ENCODE measurements around the gene RPS25. TPM values are rescaled to one million over a fixed set of nuclear protein-coding genes. Genes with fewer than 3 reads are reported as not detected.

The RPS25 gene
- total and polyA plus RNA-seq, 10 of the 15 experiments (the other 5 are each of a cell fraction or from before 2014, with no cell fraction given), result 886 to 3,746 (median 3,066) TPM

DNA sequence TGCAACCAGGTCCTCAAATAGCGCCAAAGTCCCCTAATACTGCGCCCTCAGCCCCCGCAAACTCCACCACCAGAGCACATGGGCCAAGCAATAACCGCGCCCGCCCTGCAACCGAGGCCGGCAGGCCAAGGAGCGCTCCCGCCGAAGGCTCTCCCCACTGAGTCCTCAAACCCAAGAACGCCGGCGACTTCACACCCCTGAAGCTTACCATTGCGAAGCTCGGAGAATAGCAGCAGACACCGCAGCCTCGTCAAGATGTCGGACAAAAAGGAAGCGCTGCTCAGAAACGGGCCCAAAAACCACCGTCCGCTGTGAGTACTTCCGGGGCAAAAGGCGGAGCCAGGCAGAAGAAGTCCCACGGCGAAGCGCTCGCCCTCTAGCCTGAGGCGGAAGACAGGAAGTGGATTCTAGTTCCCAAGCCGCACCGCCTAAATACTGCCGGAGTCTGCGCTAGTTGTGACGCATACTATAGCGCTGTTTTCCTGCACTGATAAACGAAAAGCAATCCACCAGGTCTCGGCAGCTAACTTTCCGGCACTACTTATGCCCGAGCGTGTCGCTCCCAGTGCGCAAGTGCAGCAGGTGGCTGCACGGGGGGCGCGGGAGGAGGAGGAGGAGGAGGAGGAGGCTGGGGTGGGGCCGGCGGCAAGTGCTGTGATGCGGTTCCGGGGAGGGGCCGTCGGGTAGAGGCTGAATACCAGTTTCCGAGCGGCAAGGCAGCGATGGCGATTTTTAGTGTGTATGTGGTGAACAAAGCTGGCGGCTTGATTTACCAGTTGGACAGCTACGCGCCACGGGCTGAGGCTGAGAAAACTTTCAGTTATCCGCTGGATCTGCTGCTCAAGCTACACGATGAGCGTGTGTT lies at the start of gene RPS25, which contains the start of gene TRAPPC4 (continued):
- TF ChIP-seq CEBPZ (IDR thresholded peaks at IDR 0.05; ENCODE audit: low read depth, low read length) (no peak), ZZZ3 (IDR thresholded peaks at IDR 0.05; ENCODE audit: control insufficient read depth, insufficient read length, low read depth) (no peak), EGR1 (IDR thresholded peaks at IDR 0.05; ENCODE audit: borderline replicate concordance in 1 of 2, low read depth in 2 of 2, low read length in 2 of 2) (peak in 1 of 2 experiments; percentile 73; a peak in 2 of 3 replicates), TARDBP (IDR thresholded peaks at IDR 0.05; ENCODE audit: borderline replicate concordance) (no peak), E4F1 (IDR thresholded peaks at IDR 0.05; ENCODE audit: borderline replicate concordance, partially characterized antibody) (peak; percentile 91), NR2C1 (IDR thresholded peaks at IDR 0.05) (peak; percentile 99)
- TF ChIP-seq, protein P1, sequence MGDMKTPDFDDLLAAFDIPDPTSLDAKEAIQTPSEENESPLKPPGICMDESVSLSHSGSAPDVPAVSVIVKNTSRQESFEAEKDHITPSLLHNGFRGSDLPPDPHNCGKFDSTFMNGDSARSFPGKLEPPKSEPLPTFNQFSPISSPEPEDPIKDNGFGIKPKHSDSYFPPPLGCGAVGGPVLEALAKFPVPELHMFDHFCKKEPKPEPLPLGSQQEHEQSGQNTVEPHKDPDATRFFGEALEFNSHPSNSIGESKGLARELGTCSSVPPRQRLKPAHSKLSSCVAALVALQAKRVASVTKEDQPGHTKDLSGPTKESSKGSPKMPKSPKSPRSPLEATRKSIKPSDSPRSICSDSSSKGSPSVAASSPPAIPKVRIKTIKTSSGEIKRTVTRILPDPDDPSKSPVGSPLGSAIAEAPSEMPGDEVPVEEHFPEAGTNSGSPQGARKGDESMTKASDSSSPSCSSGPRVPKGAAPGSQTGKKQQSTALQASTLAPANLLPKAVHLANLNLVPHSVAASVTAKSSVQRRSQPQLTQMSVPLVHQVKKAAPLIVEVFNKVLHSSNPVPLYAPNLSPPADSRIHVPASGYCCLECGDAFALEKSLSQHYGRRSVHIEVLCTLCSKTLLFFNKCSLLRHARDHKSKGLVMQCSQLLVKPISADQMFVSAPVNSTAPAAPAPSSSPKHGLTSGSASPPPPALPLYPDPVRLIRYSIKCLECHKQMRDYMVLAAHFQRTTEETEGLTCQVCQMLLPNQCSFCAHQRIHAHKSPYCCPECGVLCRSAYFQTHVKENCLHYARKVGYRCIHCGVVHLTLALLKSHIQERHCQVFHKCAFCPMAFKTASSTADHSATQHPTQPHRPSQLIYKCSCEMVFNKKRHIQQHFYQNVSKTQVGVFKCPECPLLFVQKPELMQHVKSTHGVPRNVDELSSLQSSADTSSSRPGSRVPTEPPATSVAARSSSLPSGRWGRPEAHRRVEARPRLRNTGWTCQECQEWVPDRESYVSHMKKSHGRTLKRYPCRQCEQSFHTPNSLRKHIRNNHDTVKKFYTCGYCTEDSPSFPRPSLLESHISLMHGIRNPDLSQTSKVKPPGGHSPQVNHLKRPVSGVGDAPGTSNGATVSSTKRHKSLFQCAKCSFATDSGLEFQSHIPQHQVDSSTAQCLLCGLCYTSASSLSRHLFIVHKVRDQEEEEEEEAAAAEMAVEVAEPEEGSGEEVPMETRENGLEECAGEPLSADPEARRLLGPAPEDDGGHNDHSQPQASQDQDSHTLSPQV (IDR thresholded peaks at IDR 0.05), result no peak
- TF ChIP-seq, protein P2, sequence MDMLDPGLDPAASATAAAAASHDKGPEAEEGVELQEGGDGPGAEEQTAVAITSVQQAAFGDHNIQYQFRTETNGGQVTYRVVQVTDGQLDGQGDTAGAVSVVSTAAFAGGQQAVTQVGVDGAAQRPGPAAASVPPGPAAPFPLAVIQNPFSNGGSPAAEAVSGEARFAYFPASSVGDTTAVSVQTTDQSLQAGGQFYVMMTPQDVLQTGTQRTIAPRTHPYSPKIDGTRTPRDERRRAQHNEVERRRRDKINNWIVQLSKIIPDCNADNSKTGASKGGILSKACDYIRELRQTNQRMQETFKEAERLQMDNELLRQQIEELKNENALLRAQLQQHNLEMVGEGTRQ (IDR thresholded peaks at IDR 0.05; ENCODE audit: borderline replicate concordance, low read depth, low read length), result no peak
